Neural crest cell (in vitro differentiated cells): ENCODE measurements around the gene DGUOK. TPM values are rescaled to one million over a fixed set of nuclear protein-coding genes. Genes with fewer than 3 reads are reported as not detected.
A peak's percentile ranks its signal among the peaks of the same experiment; 100 is the strongest.
"Not testable (repeated sequence)": the region's sequence is repeated elsewhere in the genome, so short reads cannot be mapped to it uniquely, and the experiment has no call there.

Experiments used
- DNase-seq: peaks from one replicate; pipeline ENCODE4 v3.0.0; 2021; ENCODE audit warnings: low read depth, mixed read lengths, low spot score
- H3K27ac Mint-ChIP-seq: one replicate; pipeline ENCODE4 v1.8.0; 2021; ENCODE audit warnings: mild to moderate bottlenecking, mixed read lengths; ENCODE audit not compliant: unreplicated experiment
- H3K27me3 Mint-ChIP-seq: 2 replicates; pipeline ENCODE4 v1.8.0; 2021; ENCODE audit warnings: low read depth, mild to moderate bottlenecking, mixed read lengths
- H3K36me3 Mint-ChIP-seq: 2 replicates; pipeline ENCODE4 v1.8.0; 2021; ENCODE audit warnings: low read depth, mild to moderate bottlenecking, mixed read lengths
- H3K4me1 Mint-ChIP-seq: 2 replicates; pipeline ENCODE4 v1.8.0; 2021; ENCODE audit warnings: mixed read lengths
- H3K4me3 Mint-ChIP-seq: one replicate; pipeline ENCODE4 v1.8.0; 2021; ENCODE audit warnings: mild to moderate bottlenecking, mixed read lengths
- H3K9me3 Mint-ChIP-seq: 2 replicates; pipeline ENCODE4 v1.8.0; 2021; ENCODE audit warnings: mixed read lengths
- CTCF ChIP-seq: fragments of 200-600 bp; sonication (generic); conservative IDR thresholded peaks from 2 replicates; pipeline ENCODE4 v1.5.0; 2021; ENCODE audit warnings: antibody characterized with exemption, mild to moderate bottlenecking
- long read RNA-seq: library from polyadenylated mRNA; unstranded; transcript quantifications from one replicate; pipeline ENCODE4 v2.0.0, GENCODE V29; 2020
- total RNA-seq: library from RNA; stranded (reverse); gene quantifications from 2 replicates; pipeline ENCODE4 v1.2.1, GENCODE V29; 2021

The DGUOK gene
- total RNA-seq: 97.7 and 100 TPM in 2 replicates
- long read RNA-seq, transcript DGUOK-202 (5 exons, 880 nt): minor isoform, 7 of 103 reads
- long read RNA-seq, transcript DGUOK-208 (6 exons, 1,029 nt): major isoform, 36 of 103 reads
- long read RNA-seq, transcript DGUOK-201 (7 exons, 1,144 nt): minor isoform, 34 of 103 reads
- long read RNA-seq, transcript DGUOK-203 (4 exons, 703 nt): minor isoform, 11 of 103 reads
- long read RNA-seq, partial matches to known transcripts: 3 of 103 reads
- long read RNA-seq, other reads (novel, unspliced or antisense): 11 of 103 reads

DNA sequence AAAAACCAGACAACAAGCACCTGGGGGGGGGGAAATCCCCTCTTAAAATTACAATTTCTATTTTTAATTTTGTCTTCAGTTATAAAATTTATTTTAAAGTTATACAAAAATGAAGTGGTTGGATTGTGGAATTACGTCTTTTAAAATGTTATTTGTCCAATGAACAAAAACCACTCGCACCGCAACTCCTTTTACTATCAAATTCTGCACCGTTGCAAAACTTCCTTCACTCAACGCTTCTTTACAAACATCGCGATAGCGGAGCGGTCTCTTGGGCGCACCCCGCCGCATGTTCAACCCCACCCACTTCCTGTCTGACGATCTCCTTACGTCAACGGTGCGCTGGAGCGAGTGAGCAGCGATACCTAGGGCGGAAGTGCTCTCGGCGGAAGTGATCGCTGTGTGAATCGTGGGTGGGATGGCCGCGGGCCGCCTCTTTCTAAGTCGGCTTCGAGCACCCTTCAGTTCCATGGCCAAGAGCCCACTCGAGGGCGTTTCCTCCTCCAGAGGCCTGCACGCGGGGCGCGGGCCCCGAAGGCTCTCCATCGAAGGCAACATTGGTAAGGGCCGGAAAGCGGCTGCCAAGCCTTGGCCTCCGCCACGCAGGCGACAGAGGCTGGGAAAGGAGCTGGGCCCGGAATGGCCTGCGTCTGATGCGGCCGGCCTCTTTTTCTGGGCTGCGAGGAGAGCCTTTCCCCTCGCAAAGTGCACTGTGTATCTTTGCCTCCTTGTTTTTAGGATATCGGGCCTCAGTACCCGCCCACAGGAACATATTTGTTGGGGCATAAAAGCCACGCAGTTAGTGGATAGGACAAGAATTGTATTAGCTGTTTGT is at the start of gene DGUOK:
Gene DGUOK, plus strand, starts transcription at position 388 of the 835 bp plus-strand sequence. Its CDS starts 31 bp downstream, at position 419.
- TF ChIP-seq CTCF: peak; percentile 14
- Mint-ChIP-seq H3K27ac (peak within 1 kb of the TSS; percentile 99), H3K9me3 (peaks cover 2% of the 10 kb centered on the region), H3K36me3 (no peaks in the 10 kb centered on the region), H3K4me3 (peak within 1 kb of the TSS; percentile 96), H3K4me1 (peaks cover 40% of the 10 kb centered on the region), H3K27me3 (peaks cover 32% of the 10 kb centered on the region)
- peak; percentile 87 for DNase-seq

DNA sequence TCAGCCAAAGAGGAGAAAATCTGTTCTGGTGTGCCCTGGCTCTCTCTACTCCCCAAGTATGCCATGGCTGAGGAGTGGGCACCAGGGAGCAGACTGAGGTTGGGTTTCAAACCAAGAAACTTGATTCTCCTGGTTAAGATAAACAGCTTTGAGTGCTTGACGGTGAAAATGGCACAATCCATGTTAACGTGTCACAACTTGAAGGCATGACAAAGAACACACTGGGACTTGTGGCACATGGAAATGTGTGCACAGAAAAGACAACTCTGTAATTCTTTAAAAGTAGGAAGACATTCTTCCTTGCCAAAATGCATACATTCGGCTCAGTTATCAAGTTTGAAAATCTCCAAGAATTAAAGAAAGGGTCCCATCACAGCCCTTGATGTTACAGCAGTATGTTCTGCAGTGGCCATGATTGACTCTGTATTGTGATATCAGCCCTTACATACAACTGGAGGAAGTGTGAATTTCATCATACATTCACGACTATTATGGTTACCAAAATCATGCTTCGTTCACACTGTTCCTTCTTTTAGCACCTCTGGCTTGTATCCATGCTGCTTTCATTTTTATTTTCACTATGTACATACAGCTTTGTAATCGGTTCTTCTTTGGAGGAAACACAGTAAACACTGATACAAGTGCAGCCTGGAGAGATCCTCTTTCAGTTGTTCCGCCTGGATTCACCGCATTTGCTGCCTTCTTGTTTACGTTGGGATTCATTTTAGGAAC is 49.4 kb upstream of the DGUOK start:
- no peak overlapping the region for H3K4me3 Mint-ChIP-seq
- peaks cover 12% of the 10 kb centered on the region for H3K27me3 Mint-ChIP-seq
- TF ChIP-seq CTCF: no peak
- no peaks in the 10 kb centered on the region for H3K4me1 Mint-ChIP-seq
- H3K36me3 Mint-ChIP-seq: no peaks in the 10 kb centered on the region
- DNase-seq: no peak
- H3K9me3 Mint-ChIP-seq: no peaks in the 10 kb centered on the region
- H3K27ac Mint-ChIP-seq: no peak overlapping the region

GRCh38 chr2:73877984-73878383 is 48.7 kb upstream of the DGUOK start:
- not testable (repeated sequence) for H3K9me3 Mint-ChIP-seq, H3K4me1 Mint-ChIP-seq, H3K36me3 Mint-ChIP-seq, DNase-seq, H3K27ac Mint-ChIP-seq, H3K4me3 Mint-ChIP-seq
- peaks cover 16% of the 10 kb centered on the region for H3K27me3 Mint-ChIP-seq

- no peak for DNase-seq
- Mint-ChIP-seq H3K27ac (no peak overlapping the region), H3K9me3 (no peaks in the 10 kb centered on the region), H3K27me3 (peaks cover 13% of the 10 kb centered on the region), H3K4me1 (no peaks in the 10 kb centered on the region), H3K4me3 (no peak overlapping the region), H3K36me3 (no peaks in the 10 kb centered on the region)
- TF ChIP-seq CTCF: no peak
These were observed 41.3 kb upstream of the DGUOK start for GRCh38 chr2:73885406-73885805.

GRCh38 chr2:73886357-73886756 is 40.3 kb upstream of the DGUOK start:
- Mint-ChIP-seq H3K27me3 (peaks cover 8% of the 10 kb centered on the region), H3K4me1 (no peaks in the 10 kb centered on the region), H3K9me3 (no peaks in the 10 kb centered on the region), H3K36me3 (no peaks in the 10 kb centered on the region), H3K4me3 (no peak overlapping the region), H3K27ac (peak overlapping the region; percentile 9)
- no peak for TF ChIP-seq CTCF
- no peak for DNase-seq

GRCh38 chr2:73887596-73888353 is 38.9 kb upstream of the DGUOK start:
- H3K27me3 Mint-ChIP-seq, H3K4me3 Mint-ChIP-seq, H3K27ac Mint-ChIP-seq, H3K36me3 Mint-ChIP-seq, H3K4me1 Mint-ChIP-seq, H3K9me3 Mint-ChIP-seq, DNase-seq: not testable (repeated sequence)
